ENCODE measurements around the gene SPINK1. TPM values are rescaled to one million over a fixed set of nuclear protein-coding genes. Genes with fewer than 3 reads are reported as not detected.
A peak's percentile ranks its signal among the peaks of the same experiment; 100 is the strongest.

The SPINK1 gene
- total and polyA plus RNA-seq, 2 of the 13 experiments (the other 11 are each of a cell fraction or from before 2014, with no cell fraction given), result 14.7 to 17.1 TPM

DNA sequence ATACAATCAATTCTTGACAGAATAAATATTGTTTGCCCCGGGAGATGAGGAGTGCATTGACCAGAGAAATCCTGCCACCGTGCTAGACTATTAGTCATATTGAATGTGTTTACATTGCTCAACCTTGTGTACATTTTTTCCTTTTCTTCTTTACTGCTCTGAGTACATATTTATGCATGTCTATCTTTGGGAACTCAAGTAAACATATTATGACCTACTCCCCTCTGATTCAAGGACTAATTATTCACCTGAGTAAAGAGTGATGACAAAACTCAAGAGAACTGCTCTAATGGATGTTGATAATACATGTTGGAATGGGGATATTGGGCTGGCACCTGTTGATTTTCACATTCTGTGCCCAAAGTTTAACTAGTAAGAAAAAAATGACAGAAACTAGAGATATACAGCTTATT, 3.9 kb upstream of the SPINK1 start (continued):
- TF ChIP-seq SALL1 (CRISPR knock-in tag; IDR thresholded peaks at IDR 0.05) (peak; percentile 59; the same call in 1 of the 2 replicates), MAFK (conservative IDR thresholded peaks at IDR 0.05 in 1 of 2, IDR thresholded peaks at IDR 0.05 in 1 of 2; ENCODE audit: low read length in 2 of 2) (no peak), KLF15 (CRISPR knock-in tag; IDR thresholded peaks at IDR 0.05; ENCODE audit: borderline replicate concordance) (no peak), GTF3A (CRISPR knock-in tag; conservative IDR thresholded peaks at IDR 0.05) (no peak), SALL2 (CRISPR knock-in tag; IDR thresholded peaks at IDR 0.05) (no peak), POGZ (CRISPR knock-in tag; IDR thresholded peaks at IDR 0.05) (peak; percentile 75), ZNF841 (CRISPR knock-in tag; IDR thresholded peaks at IDR 0.05; ENCODE audit: borderline replicate concordance) (peak; percentile 84; the same call in 1 of the 2 replicates), U2AF2 (IDR thresholded peaks at IDR 0.05; ENCODE audit: low read depth, low read length) (no peak), NR2C2 (CRISPR knock-in tag; IDR thresholded peaks at IDR 0.05; ENCODE audit: borderline replicate concordance) (peak; percentile 73; the same call in 1 of the 2 replicates), ZNF615 (CRISPR knock-in tag; IDR thresholded peaks at IDR 0.05; ENCODE audit: borderline replicate concordance) (no peak), TCF7L2 (IDR thresholded peaks at IDR 0.05; ENCODE audit: low read depth, low read length) (peak; percentile 96), ZNF839 (CRISPR knock-in tag; IDR thresholded peaks at IDR 0.05; ENCODE audit: borderline replicate concordance) (no peak), LCORL (IDR thresholded peaks at IDR 0.05) (peak; percentile 76; the same call in 1 of the 2 replicates), LCORL (CRISPR knock-in tag; IDR thresholded peaks at IDR 0.05) (peak; percentile 50; the same call in 1 of the 2 replicates), ZNF652 (CRISPR knock-in tag; IDR thresholded peaks at IDR 0.05; ENCODE audit: borderline replicate concordance, low read depth) (peak; percentile 85), ZNF33A (CRISPR knock-in tag; IDR thresholded peaks at IDR 0.05; ENCODE audit: borderline replicate concordance) (0 out of 2 replicates have a peak, but pooled peaks have one; percentile 43), ZZZ3 (CRISPR knock-in tag; IDR thresholded peaks at IDR 0.05; ENCODE audit: borderline replicate concordance) (no peak)
- TF ChIP-seq, protein P1, sequence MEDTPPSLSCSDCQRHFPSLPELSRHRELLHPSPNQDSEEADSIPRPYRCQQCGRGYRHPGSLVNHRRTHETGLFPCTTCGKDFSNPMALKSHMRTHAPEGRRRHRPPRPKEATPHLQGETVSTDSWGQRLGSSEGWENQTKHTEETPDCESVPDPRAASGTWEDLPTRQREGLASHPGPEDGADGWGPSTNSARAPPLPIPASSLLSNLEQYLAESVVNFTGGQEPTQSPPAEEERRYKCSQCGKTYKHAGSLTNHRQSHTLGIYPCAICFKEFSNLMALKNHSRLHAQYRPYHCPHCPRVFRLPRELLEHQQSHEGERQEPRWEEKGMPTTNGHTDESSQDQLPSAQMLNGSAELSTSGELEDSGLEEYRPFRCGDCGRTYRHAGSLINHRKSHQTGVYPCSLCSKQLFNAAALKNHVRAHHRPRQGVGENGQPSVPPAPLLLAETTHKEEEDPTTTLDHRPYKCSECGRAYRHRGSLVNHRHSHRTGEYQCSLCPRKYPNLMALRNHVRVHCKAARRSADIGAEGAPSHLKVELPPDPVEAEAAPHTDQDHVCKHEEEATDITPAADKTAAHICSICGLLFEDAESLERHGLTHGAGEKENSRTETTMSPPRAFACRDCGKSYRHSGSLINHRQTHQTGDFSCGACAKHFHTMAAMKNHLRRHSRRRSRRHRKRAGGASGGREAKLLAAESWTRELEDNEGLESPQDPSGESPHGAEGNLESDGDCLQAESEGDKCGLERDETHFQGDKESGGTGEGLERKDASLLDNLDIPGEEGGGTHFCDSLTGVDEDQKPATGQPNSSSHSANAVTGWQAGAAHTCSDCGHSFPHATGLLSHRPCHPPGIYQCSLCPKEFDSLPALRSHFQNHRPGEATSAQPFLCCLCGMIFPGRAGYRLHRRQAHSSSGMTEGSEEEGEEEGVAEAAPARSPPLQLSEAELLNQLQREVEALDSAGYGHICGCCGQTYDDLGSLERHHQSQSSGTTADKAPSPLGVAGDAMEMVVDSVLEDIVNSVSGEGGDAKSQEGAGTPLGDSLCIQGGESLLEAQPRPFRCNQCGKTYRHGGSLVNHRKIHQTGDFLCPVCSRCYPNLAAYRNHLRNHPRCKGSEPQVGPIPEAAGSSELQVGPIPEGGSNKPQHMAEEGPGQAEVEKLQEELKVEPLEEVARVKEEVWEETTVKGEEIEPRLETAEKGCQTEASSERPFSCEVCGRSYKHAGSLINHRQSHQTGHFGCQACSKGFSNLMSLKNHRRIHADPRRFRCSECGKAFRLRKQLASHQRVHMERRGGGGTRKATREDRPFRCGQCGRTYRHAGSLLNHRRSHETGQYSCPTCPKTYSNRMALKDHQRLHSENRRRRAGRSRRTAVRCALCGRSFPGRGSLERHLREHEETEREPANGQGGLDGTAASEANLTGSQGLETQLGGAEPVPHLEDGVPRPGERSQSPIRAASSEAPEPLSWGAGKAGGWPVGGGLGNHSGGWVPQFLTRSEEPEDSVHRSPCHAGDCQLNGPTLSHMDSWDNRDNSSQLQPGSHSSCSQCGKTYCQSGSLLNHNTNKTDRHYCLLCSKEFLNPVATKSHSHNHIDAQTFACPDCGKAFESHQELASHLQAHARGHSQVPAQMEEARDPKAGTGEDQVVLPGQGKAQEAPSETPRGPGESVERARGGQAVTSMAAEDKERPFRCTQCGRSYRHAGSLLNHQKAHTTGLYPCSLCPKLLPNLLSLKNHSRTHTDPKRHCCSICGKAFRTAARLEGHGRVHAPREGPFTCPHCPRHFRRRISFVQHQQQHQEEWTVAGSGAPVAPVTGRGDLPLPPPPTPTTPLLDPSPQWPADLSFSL (CRISPR knock-in tag; IDR thresholded peaks at IDR 0.05), result no peak
- TF ChIP-seq, protein P2, sequence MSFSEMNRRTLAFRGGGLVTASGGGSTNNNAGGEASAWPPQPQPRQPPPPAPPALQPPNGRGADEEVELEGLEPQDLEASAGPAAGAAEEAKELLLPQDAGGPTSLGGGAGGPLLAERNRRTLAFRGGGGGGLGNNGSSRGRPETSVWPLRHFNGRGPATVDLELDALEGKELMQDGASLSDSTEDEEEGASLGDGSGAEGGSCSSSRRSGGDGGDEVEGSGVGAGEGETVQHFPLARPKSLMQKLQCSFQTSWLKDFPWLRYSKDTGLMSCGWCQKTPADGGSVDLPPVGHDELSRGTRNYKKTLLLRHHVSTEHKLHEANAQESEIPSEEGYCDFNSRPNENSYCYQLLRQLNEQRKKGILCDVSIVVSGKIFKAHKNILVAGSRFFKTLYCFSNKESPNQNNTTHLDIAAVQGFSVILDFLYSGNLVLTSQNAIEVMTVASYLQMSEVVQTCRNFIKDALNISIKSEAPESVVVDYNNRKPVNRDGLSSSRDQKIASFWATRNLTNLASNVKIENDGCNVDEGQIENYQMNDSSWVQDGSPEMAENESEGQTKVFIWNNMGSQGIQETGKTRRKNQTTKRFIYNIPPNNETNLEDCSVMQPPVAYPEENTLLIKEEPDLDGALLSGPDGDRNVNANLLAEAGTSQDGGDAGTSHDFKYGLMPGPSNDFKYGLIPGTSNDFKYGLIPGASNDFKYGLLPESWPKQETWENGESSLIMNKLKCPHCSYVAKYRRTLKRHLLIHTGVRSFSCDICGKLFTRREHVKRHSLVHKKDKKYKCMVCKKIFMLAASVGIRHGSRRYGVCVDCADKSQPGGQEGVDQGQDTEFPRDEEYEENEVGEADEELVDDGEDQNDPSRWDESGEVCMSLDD (CRISPR knock-in tag; IDR thresholded peaks at IDR 0.05; ENCODE audit: borderline replicate concordance), result no peak
- TF ChIP-seq, protein P3, sequence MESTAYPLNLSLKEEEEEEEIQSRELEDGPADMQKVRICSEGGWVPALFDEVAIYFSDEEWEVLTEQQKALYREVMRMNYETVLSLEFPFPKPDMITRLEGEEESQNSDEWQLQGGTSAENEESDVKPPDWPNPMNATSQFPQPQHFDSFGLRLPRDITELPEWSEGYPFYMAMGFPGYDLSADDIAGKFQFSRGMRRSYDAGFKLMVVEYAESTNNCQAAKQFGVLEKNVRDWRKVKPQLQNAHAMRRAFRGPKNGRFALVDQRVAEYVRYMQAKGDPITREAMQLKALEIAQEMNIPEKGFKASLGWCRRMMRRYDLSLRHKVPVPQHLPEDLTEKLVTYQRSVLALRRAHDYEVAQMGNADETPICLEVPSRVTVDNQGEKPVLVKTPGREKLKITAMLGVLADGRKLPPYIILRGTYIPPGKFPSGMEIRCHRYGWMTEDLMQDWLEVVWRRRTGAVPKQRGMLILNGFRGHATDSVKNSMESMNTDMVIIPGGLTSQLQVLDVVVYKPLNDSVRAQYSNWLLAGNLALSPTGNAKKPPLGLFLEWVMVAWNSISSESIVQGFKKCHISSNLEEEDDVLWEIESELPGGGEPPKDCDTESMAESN (CRISPR knock-in tag; conservative IDR thresholded peaks at IDR 0.05), result peak; percentile 90

Data from HepG2 (cell line).